Right renal pelvis (tissue), 4 donors: ENCODE measurements around the gene MED12. TPM values are rescaled to one million over a fixed set of nuclear protein-coding genes. Genes with fewer than 3 reads are reported as not detected.
A peak's percentile ranks its signal among the peaks of the same experiment; 100 is the strongest.

Experiments used
- DNase-seq, 4 donors: peaks; one replicate each; pipeline ENCODE4 v3.0.0-alpha.2; 2013; ENCODE audit warnings: low read depth in 4 of 4, low spot score in 3 of 4, missing footprints in 1 of 4
- polyA plus RNA-seq, 4 donors: library from polyadenylated mRNA; unstranded; fragments of 120-200 nt; gene quantifications; one replicate each; pipeline ENCODE4 v1.2.1, GENCODE V29; 2013; ENCODE audit not compliant: insufficient read length in 4 of 4

The MED12 gene
- polyA plus RNA-seq, 4 donors = 39.7 to 47.4 (median 41.4) TPM

- no peak for DNase-seq
These were observed 12.0 kb upstream of the MED12 start, which contains the start of gene CXorf65 for GRCh38 chrX:71106427-71106826. Gene CXorf65 (minus strand): TSS chrX:71106740. CDS start chrX:71106556, 184 bp downstream.

GRCh38 chrX:71107245-71107644 is 11.2 kb upstream of the MED12 start:
- no peak for DNase-seq

GRCh38 chrX:71107762-71108360 is 10.5 kb upstream of the MED12 start:
- DNase-seq = no peak

GRCh38 chrX:71109051-71109450 is 9.3 kb upstream of the MED12 start:
- DNase-seq = no peak

- DNase-seq = no peak
These were observed 7.1 kb upstream of the MED12 start, which contains the start of gene IL2RG for GRCh38 chrX:71111141-71111843. Gene IL2RG (minus strand): TSS chrX:71111577. CDS start chrX:71111539, 38 bp downstream.

- DNase-seq = no peak
These were observed 6.4 kb upstream of the MED12 start for GRCh38 chrX:71111921-71112431.

GRCh38 chrX:71117358-71117757 is 1.0 kb upstream of the MED12 start:
- no peak for DNase-seq

GRCh38 chrX:71118985-71119535 is 664 bp downstream of the MED12 start:
- no peak for DNase-seq

- no peak for DNase-seq
These were observed 9.9 kb downstream of the MED12 start for GRCh38 chrX:71128166-71128833.

- DNase-seq = peak in 1 of 4 donors; percentile 37
These were observed 10.7 kb downstream of the MED12 start for GRCh38 chrX:71128915-71129765.

GRCh38 chrX:71131510-71131909 is 13.1 kb downstream of the MED12 start:
- DNase-seq = no peak

- no peak for DNase-seq
These were observed 22.0 kb downstream of the MED12 start for GRCh38 chrX:71140440-71140839.

- no peak for DNase-seq
These were observed 25.1 kb downstream of the MED12 start for GRCh38 chrX:71143508-71143907.

- no peak for DNase-seq
These were observed 26.3 kb downstream of the MED12 start, which contains the start of gene NLGN3 for GRCh38 chrX:71144651-71145050. Gene NLGN3 (plus strand): TSS chrX:71144841. CDS start chrX:71147750, 2,909 bp downstream.

GRCh38 chrX:71147496-71148277 is 29.3 kb downstream of the MED12 start:
- no peak for DNase-seq

GRCh38 chrX:71148278-71148663 is 29.9 kb downstream of the MED12 start:
- DNase-seq = no peak

GRCh38 chrX:71151366-71151765 is 33.0 kb downstream of the MED12 start:
- no peak for DNase-seq

GRCh38 chrX:71154196-71154595 is 35.8 kb downstream of the MED12 start:
- DNase-seq = no peak

GRCh38 chrX:71154641-71155040 is 36.2 kb downstream of the MED12 start:
- no peak for DNase-seq
